ENCODE results near the gene RGPD8.
"Not testable (repeated sequence)": the region's sequence is repeated elsewhere in the genome, so short reads cannot be mapped to it uniquely, and the experiment has no call there.

- TF ChIP-seq RFX5 (IDR thresholded peaks at IDR 0.05; ENCODE audit: low read length); CTCF (IDR thresholded peaks at IDR 0.05); MAX (IDR thresholded peaks at IDR 0.05; ENCODE audit: low read depth); SMC3 (IDR thresholded peaks at IDR 0.05; ENCODE audit: low read depth, low read length); TCF12 (IDR thresholded peaks at IDR 0.05); ZBTB33 (IDR thresholded peaks at IDR 0.05; ENCODE audit: borderline replicate concordance, low read depth); RAD21 (IDR thresholded peaks at IDR 0.05; ENCODE audit: low read length); FOXM1 (IDR thresholded peaks at IDR 0.05; ENCODE audit: low read depth); USF2 (IDR thresholded peaks at IDR 0.05; ENCODE audit: borderline replicate concordance, low read depth, low read length): not testable (repeated sequence)
These were observed 80.4 kb downstream of the RGPD8 start for GRCh38 chr2:112352809-112353603.
